ENCODE data around the gene LACC1.
A peak's percentile ranks its signal among the peaks of the same experiment; 100 is the strongest.

The LACC1 gene

DNA sequence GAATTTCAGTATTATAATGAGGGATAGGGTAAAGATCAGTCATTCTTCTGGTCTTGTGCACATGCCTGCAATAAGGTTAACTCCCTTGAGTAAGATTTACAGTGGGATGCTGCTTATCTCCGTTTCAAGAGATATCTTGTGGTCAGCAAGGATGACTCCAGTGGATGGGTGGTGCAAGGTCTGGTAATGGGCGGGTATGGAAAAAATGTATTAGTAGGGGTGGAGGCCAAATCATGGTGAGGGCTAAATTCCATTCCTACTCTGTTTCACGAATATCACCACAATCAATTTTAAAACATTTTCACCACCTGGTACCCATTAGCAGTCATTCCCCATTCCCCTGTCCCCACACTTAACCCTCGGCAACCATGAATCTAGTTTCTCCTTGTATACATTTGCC, 40.8 kb upstream of the LACC1 start:
- H2AFZ ChIP-seq (ENCODE audit: insufficient read depth, low read length, poor library complexity): no peak overlapping the region
- H3K4me3 ChIP-seq (ENCODE audit: low read depth, low read length): no peak overlapping the region
- no peak overlapping the region for H2BK12ac ChIP-seq (ENCODE audit: low read length)
- H3K9me3 ChIP-seq (ENCODE audit: insufficient read depth, low read depth, low read length): no peaks in the 10 kb centered on the region
- no peak overlapping the region for H2BK120ac ChIP-seq (ENCODE audit: insufficient read depth, low read length, poor library complexity)
- H3K23ac ChIP-seq (ENCODE audit: low read length): no peak overlapping the region
- no peak overlapping the region for H2BK5ac ChIP-seq (ENCODE audit: low read depth, low read length, poor library complexity)
- H4K8ac ChIP-seq (ENCODE audit: low read depth, low read length): no peak overlapping the region
- no peak overlapping the region for H4K91ac ChIP-seq (ENCODE audit: low read depth, low read length)
- no peak overlapping the region for H3K27ac ChIP-seq (ENCODE audit: low read depth, low read length)
- no CpG with 5 or more reads among the region's 4 CpGs for WGBS (ENCODE audit: extremely low coverage, insufficient coverage, insufficient read length)
- H3K36me3 ChIP-seq (ENCODE audit: control insufficient read depth in 1 of 2, insufficient read depth in 2 of 2, low read length in 2 of 2): no peaks in the 10 kb centered on the region
- H3K79me2 ChIP-seq (ENCODE audit: control insufficient read depth, insufficient read depth, low read length, poor library complexity): no peaks in the 10 kb centered on the region
- no peaks in the 10 kb centered on the region for H3K79me1 ChIP-seq (ENCODE audit: low read length)
- H3K18ac ChIP-seq (ENCODE audit: low read length): no peak overlapping the region
- H4K12ac ChIP-seq (ENCODE audit: low read depth, low read length): no peak overlapping the region
- H3K14ac ChIP-seq (ENCODE audit: low read length): no peak overlapping the region
- H3K4me1 ChIP-seq (ENCODE audit: control insufficient read depth in 1 of 2, insufficient read depth in 2 of 2, low read length in 2 of 2): no peaks in the 10 kb centered on the region
- H2AK5ac ChIP-seq (ENCODE audit: low read length): no peak overlapping the region
- H3K27me3 ChIP-seq (ENCODE audit: insufficient read depth, low read length): no peaks in the 10 kb centered on the region
- no peak overlapping the region for H3K4me2 ChIP-seq (ENCODE audit: low read length)
- no peak overlapping the region for H3K9ac ChIP-seq (ENCODE audit: low read length)
- H3K4ac ChIP-seq (ENCODE audit: low read depth, low read length): no peak overlapping the region
- peak; percentile 67 to 79 for DNase-seq

DNA sequence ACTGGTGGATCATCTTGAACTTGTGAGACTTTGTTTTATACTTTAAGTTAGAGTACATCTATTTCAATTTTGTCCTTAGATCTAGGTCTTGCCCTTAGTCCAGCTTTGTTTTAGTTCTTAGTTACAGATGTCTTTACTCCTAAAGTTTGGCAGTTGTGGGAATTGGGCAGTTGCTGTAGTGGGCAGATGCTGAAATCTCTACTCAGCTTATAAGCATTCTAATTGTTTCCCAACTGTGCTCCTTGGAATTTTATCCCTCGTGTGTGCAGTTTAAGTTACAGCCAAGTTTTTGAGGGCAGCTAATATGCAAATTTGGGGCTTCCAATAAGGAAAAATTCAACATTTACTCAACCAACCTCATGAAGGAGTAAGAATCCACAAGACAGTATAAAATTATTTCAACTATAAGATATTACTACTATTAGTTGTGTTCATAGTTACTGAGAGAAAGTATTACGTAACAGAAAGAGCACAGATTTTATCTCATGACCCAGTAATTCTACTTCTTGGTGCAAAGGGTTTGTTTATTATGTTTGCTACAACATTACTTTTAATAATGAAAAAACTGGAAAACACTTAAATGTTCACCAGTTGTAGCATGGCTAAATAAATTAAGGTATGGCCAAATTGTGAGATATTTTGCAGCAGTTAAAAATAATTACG, 33.1 kb upstream of the LACC1 start:
- WGBS (ENCODE audit: extremely low coverage, insufficient coverage, insufficient read length): no CpG with 5 or more reads among the region's 3 CpGs
- no peak overlapping the region for H2BK5ac ChIP-seq (ENCODE audit: low read depth, low read length, poor library complexity)

DNA sequence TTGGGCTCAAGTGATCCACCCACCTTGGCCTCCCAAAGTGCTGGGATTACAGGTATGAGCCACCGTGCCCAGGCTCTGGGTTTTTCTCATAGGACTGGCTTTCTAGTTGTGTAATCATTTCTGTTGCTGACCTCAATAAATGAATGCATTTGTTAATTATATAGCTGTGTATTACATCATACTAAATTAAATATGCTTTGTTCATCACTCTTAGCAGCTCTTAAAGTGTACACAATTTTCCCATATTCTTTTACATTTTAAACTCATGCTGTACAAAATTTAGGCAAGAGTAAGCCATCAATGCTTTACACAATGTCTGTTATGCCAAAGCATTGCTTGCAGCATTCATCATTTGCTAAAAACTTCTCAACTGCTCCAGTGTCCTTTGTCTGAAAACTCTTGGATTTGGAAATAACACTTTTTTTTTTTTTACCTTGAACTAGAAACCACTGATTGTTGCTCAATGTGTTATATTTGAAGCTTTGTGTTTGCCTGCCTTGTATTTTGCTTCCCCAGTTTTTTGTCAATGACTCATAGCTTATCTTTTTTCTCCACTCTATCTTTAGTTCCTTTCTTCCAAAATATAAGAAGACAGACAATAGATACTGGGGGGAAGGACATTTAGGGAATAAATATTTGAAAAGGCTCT, 31.6 kb upstream of the LACC1 start:
- H3K4me1 ChIP-seq (ENCODE audit: control insufficient read depth in 1 of 2, insufficient read depth in 2 of 2, low read length in 2 of 2): no peaks in the 10 kb centered on the region
- H3K79me1 ChIP-seq (ENCODE audit: low read length): no peaks in the 10 kb centered on the region
- no peak overlapping the region for H3K14ac ChIP-seq (ENCODE audit: low read length)
- no peak overlapping the region for H4K91ac ChIP-seq (ENCODE audit: low read depth, low read length)
- no peak overlapping the region for H2BK5ac ChIP-seq (ENCODE audit: low read depth, low read length, poor library complexity)
- no peak overlapping the region for H4K8ac ChIP-seq (ENCODE audit: low read depth, low read length)
- no peak overlapping the region for H3K4me3 ChIP-seq (ENCODE audit: low read depth, low read length)
- peaks cover 2 to 4% of the 10 kb centered on the region in 2 experiments for H3K36me3 ChIP-seq (ENCODE audit: control insufficient read depth in 1 of 2, insufficient read depth in 2 of 2, low read length in 2 of 2)
- H2AFZ ChIP-seq (ENCODE audit: insufficient read depth, low read length, poor library complexity): no peak overlapping the region
- no peak overlapping the region for H3K18ac ChIP-seq (ENCODE audit: low read length)
- H3K9me3 ChIP-seq (ENCODE audit: insufficient read depth, low read depth, low read length): peaks cover 4% of the 10 kb centered on the region
- H3K4ac ChIP-seq (ENCODE audit: low read depth, low read length): no peak overlapping the region
- H3K9ac ChIP-seq (ENCODE audit: low read length): no peak overlapping the region
- no peak overlapping the region for H2BK120ac ChIP-seq (ENCODE audit: insufficient read depth, low read length, poor library complexity)
- no peak overlapping the region for H2AK5ac ChIP-seq (ENCODE audit: low read length)
- H2BK12ac ChIP-seq (ENCODE audit: low read length): no peak overlapping the region
- no peak overlapping the region for H3K27ac ChIP-seq (ENCODE audit: low read depth, low read length)
- H3K27me3 ChIP-seq (ENCODE audit: insufficient read depth, low read length): no peaks in the 10 kb centered on the region
- no peaks in the 10 kb centered on the region for H3K79me2 ChIP-seq (ENCODE audit: control insufficient read depth, insufficient read depth, low read length, poor library complexity)
- no peak overlapping the region for H3K4me2 ChIP-seq (ENCODE audit: low read length)
- WGBS (ENCODE audit: extremely low coverage, insufficient coverage, insufficient read length): no CpG with 5 or more reads among the region's 1 CpG
- H4K12ac ChIP-seq (ENCODE audit: low read depth, low read length): no peak overlapping the region
- peak in 1 of 2 donors; percentile 62 for DNase-seq
- H3K23ac ChIP-seq (ENCODE audit: low read length): no peak overlapping the region

More for the DNA sequence above, 33.1 kb upstream of the LACC1 start:
- Histone ChIP-seq H3K23ac (ENCODE audit: low read length) (no peak overlapping the region), H3K4me1 (ENCODE audit: control insufficient read depth in 1 of 2, insufficient read depth in 2 of 2, low read length in 2 of 2) (no peaks in the 10 kb centered on the region), H3K79me1 (ENCODE audit: low read length) (no peaks in the 10 kb centered on the region), H2AK5ac (ENCODE audit: low read length) (no peak overlapping the region), H2BK12ac (ENCODE audit: low read length) (no peak overlapping the region), H4K8ac (ENCODE audit: low read depth, low read length) (no peak overlapping the region), H4K12ac (ENCODE audit: low read depth, low read length) (no peak overlapping the region), H2BK120ac (ENCODE audit: insufficient read depth, low read length, poor library complexity) (no peak overlapping the region), H4K91ac (ENCODE audit: low read depth, low read length) (no peak overlapping the region), H3K9me3 (ENCODE audit: insufficient read depth, low read depth, low read length) (peaks cover 4% of the 10 kb centered on the region), H3K4me2 (ENCODE audit: low read length) (no peak overlapping the region), H3K4ac (ENCODE audit: low read depth, low read length) (no peak overlapping the region), H3K27ac (ENCODE audit: low read depth, low read length) (no peak overlapping the region), H3K79me2 (ENCODE audit: control insufficient read depth, insufficient read depth, low read length, poor library complexity) (no peaks in the 10 kb centered on the region), H3K18ac (ENCODE audit: low read length) (no peak overlapping the region), H3K27me3 (ENCODE audit: insufficient read depth, low read length) (no peaks in the 10 kb centered on the region), H3K14ac (ENCODE audit: low read length) (no peak overlapping the region), H3K36me3 (ENCODE audit: control insufficient read depth in 1 of 2, insufficient read depth in 2 of 2, low read length in 2 of 2) (peaks cover 2 to 4% of the 10 kb centered on the region in 2 experiments), H2AFZ (ENCODE audit: insufficient read depth, low read length, poor library complexity) (no peak overlapping the region), H3K4me3 (ENCODE audit: low read depth, low read length) (no peak overlapping the region), H3K9ac (ENCODE audit: low read length) (no peak overlapping the region)
- DNase-seq: peak; percentile 3 to 73

DNA sequence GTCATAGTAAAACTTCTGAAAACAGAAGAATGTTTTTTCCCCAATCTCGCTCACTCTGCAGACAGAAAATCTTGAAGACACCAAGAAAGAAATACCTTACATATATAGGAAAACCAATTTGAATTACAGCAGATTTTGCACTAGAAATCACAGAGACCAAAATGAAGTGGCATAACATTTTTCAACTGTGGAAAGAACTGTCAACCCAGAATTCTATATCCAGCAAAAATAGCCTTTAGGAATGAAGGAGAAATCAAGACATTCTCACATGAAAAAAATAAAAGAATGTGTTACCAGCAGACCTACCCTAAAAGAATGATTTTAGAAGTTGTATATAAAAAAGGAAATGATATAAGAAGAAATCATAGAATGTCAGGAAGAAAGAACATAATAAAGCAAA, 28.8 kb upstream of the LACC1 start:
- H3K4me1 ChIP-seq (ENCODE audit: control insufficient read depth in 1 of 2, insufficient read depth in 2 of 2, low read length in 2 of 2): no peaks in the 10 kb centered on the region
- H3K27me3 ChIP-seq (ENCODE audit: insufficient read depth, low read length): no peaks in the 10 kb centered on the region
- H2AK5ac ChIP-seq (ENCODE audit: low read length): no peak overlapping the region
- no peak overlapping the region for H3K27ac ChIP-seq (ENCODE audit: low read depth, low read length)
- no peak overlapping the region for H3K23ac ChIP-seq (ENCODE audit: low read length)
- H3K79me1 ChIP-seq (ENCODE audit: low read length): no peaks in the 10 kb centered on the region
- no CpG with 5 or more reads among the region's 1 CpG for WGBS (ENCODE audit: extremely low coverage, insufficient coverage, insufficient read length)
- H4K12ac ChIP-seq (ENCODE audit: low read depth, low read length): no peak overlapping the region
- DNase-seq: no peak
- H3K4ac ChIP-seq (ENCODE audit: low read depth, low read length): no peak overlapping the region
- peaks cover 2 to 4% of the 10 kb centered on the region in 2 experiments for H3K36me3 ChIP-seq (ENCODE audit: control insufficient read depth in 1 of 2, insufficient read depth in 2 of 2, low read length in 2 of 2)
- no peak overlapping the region for H2AFZ ChIP-seq (ENCODE audit: insufficient read depth, low read length, poor library complexity)
- H3K9ac ChIP-seq (ENCODE audit: low read length): no peak overlapping the region
- H3K4me3 ChIP-seq (ENCODE audit: low read depth, low read length): no peak overlapping the region
- H4K8ac ChIP-seq (ENCODE audit: low read depth, low read length): no peak overlapping the region
- no peak overlapping the region for H3K14ac ChIP-seq (ENCODE audit: low read length)
- H4K91ac ChIP-seq (ENCODE audit: low read depth, low read length): no peak overlapping the region
- H2BK12ac ChIP-seq (ENCODE audit: low read length): no peak overlapping the region
- H3K18ac ChIP-seq (ENCODE audit: low read length): no peak overlapping the region
- H2BK120ac ChIP-seq (ENCODE audit: insufficient read depth, low read length, poor library complexity): no peak overlapping the region
- peaks cover 4% of the 10 kb centered on the region for H3K9me3 ChIP-seq (ENCODE audit: insufficient read depth, low read depth, low read length)
- no peak overlapping the region for H2BK5ac ChIP-seq (ENCODE audit: low read depth, low read length, poor library complexity)
- H3K4me2 ChIP-seq (ENCODE audit: low read length): no peak overlapping the region
- H3K79me2 ChIP-seq (ENCODE audit: control insufficient read depth, insufficient read depth, low read length, poor library complexity): no peaks in the 10 kb centered on the region

Measured in trophoblast cell (in vitro differentiated cells and primary cell).